ENCODE measurements around the gene TULP3. TPM values are rescaled to one million over a fixed set of nuclear protein-coding genes. Genes with fewer than 3 reads are reported as not detected.

Gene TULP3
- total and polyA plus RNA-seq, 2 of the 8 experiments (the other 6 are each of a cell fraction or from before 2014, with no cell fraction given): 18.4 to 21.2 TPM

DNA sequence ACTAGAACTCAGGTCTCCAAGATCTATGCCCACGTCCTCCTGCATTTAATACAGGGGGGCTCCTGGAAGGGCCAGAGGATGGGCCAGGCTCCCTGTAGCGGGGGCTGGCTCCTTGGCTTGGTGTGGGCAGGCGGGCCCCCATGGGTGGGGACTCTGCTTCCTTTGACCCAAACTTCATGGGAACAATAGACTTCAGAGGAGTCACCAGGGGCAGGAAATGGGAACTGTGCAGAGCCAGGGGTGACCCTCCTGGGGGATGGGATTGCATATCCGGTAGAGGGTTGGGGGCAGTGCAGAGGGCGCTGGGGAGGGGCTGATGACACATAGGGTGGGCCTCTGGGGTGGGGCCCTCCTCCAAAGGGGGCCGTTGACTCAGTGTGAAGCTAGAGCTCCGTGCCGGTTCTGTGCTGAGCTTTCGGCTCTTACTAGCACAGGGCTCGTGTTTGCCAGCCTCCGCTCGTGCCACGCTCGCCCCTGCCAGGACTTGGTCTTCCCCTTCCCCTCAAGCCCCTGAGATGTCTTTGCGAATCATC, 73.1 kb downstream of the TULP3 start:
- H2BK15ac ChIP-seq (ENCODE audit: low read length): peak overlapping the region; percentile 99
- peak overlapping the region; percentile 71 to 99 for H3K4me2 ChIP-seq (ENCODE audit: insufficient read depth in 1 of 2, low read depth in 2 of 2, low read length in 2 of 2)
- H4K91ac ChIP-seq (replicated peaks; ENCODE audit: insufficient read length, low read length): peak overlapping the region; percentile 98
- FAIRE-seq (no peak), DNase-seq (ENCODE audit: low read depth in 1 of 2, low spot score in 2 of 2) (peak; percentile 69 to 78)
- H3K4ac ChIP-seq (replicated peaks; ENCODE audit: insufficient read length, low read depth, low read length): peak overlapping the region; percentile 98
- peak overlapping the region; percentile 100 for H2BK5ac ChIP-seq (ENCODE audit: low read depth, low read length)
- H4K5ac ChIP-seq (ENCODE audit: insufficient read length, low read depth, low read length): peak overlapping the region; percentile 94
- H3K23me2 ChIP-seq (ENCODE audit: low read depth, low read length): peaks cover 21% of the 10 kb centered on the region
- H3K14ac ChIP-seq (ENCODE audit: insufficient read length): no peak overlapping the region
- H3K23ac ChIP-seq (ENCODE audit: insufficient read length): no peak overlapping the region
- peak overlapping the region in 3 of 4 experiments; percentile 23 to 49 (median 34); a peak in 6 of 8 replicates for H3K4me3 ChIP-seq (ENCODE audit: extremely low read depth in 1 of 4, insufficient read depth in 2 of 4, low read depth in 3 of 4, low read length in 4 of 4)
- ChIA-PET CTCF (ENCODE audit: partially characterized antibody) (interaction anchor here (0.7 to 1.9 kb wide), 13 partner anchors 10 to 118 kb away, joined by 3 to 7 read pairs (median 4); no protein-coding TSS in a partner anchor), POLR2A (ENCODE audit: partially characterized antibody) (interaction anchor here (0.7 to 6.1 kb wide), 26 partner anchors 10 to 169 kb away, joined by 3 to 37 read pairs (median 4); partner anchors contain the start of genes FKBP4 and TULP3)
- H2AFZ ChIP-seq (ENCODE audit: low read length): no peak overlapping the region
- peaks cover 5 to 12% of the 10 kb centered on the region in 2 experiments for H4K20me1 ChIP-seq (replicated peaks in 1 of 2; ENCODE audit: control insufficient read depth in 1 of 2, insufficient read depth in 2 of 2, low read length in 2 of 2)
- no peak overlapping the region for H4K8ac ChIP-seq (ENCODE audit: extremely low read depth, insufficient read depth, low read length)
- 18% methylated on average over 11 of the region's 15 CpGs; no CpG with 5 or more reads in 1 of the 2 experiments for WGBS, 2 experiments (ENCODE audit: extremely low coverage in 1 of 2, insufficient coverage in 1 of 2, insufficient read length in 1 of 2, insufficient replicate concordance in 2 of 2, low coverage in 1 of 2, low lambda C conversion rate in 2 of 2, missing lambda C conversion rate in 1 of 2)
- peaks cover 0 to 6% (median 3%) of the 10 kb centered on the region in 4 experiments; a peak in 3 of 7 replicates for H3K27me3 ChIP-seq (replicated peaks in 1 of 4; ENCODE audit: control insufficient read depth in 3 of 4, extremely low read depth in 1 of 4, insufficient read depth in 3 of 4, low read length in 3 of 4)
- TF ChIP-seq POLR2A (IDR thresholded peaks at IDR 0.05; ENCODE audit: control extremely low read depth in 1 of 2, low read depth in 2 of 2, low read length in 2 of 2) (peak in 1 of 2 experiments; percentile 51; a peak in 1 of 3 replicates), ASH2L (IDR thresholded peaks at IDR 0.05; ENCODE audit: low read length) (peak; percentile 41), SP1 (IDR thresholded peaks at IDR 0.05; ENCODE audit: low read depth, low read length) (peak; percentile 51; the same call in 1 of the 2 replicates), RAD21 (IDR thresholded peaks at IDR 0.05 in 1 of 2, conservative IDR thresholded peaks at IDR 0.05 in 1 of 2; ENCODE audit: low read depth in 2 of 2, low read length in 2 of 2) (no peak), KDM1A (IDR thresholded peaks at IDR 0.05; ENCODE audit: borderline replicate concordance, low read length) (no peak), POLR2AphosphoS5 (IDR thresholded peaks at IDR 0.05; ENCODE audit: low read depth, low read length) (peak; percentile 30; the same call in 1 of the 2 replicates)
- peak overlapping the region; percentile 100 for H3K18ac ChIP-seq (ENCODE audit: extremely low read depth, low read length)
- H2BK20ac ChIP-seq (ENCODE audit: low read length): peak overlapping the region; percentile 93; the same call in 1 of the 2 replicates
- peak overlapping the region; percentile 88 for H3K56ac ChIP-seq (replicated peaks; ENCODE audit: insufficient read length, low read depth, low read length)
- H2BK12ac ChIP-seq (ENCODE audit: low read depth, low read length): peak overlapping the region; percentile 100; the same call in 1 of the 2 replicates
- H2AK5ac ChIP-seq (ENCODE audit: low read depth, low read length): peak overlapping the region; percentile 99; the same call in 1 of the 2 replicates
- H3K36me3 ChIP-seq (ENCODE audit: control insufficient read depth in 2 of 4, insufficient read depth in 4 of 4, low read length in 3 of 4): peaks cover 0 to 6% (median 0%) of the 10 kb centered on the region in 4 experiments; a peak in 1 of 8 replicates
- no peaks in the 10 kb centered on the region for H3K9me3 ChIP-seq (ENCODE audit: insufficient read depth in 2 of 2, low read depth in 1 of 2, low read length in 1 of 2)
- peaks cover 5 to 37% (median 19%) of the 10 kb centered on the region in 4 experiments for H3K4me1 ChIP-seq (replicated peaks in 1 of 4; ENCODE audit: control insufficient read depth in 3 of 4, insufficient read depth in 4 of 4, low read length in 3 of 4)
- peak overlapping the region in 1 of 4 experiments; percentile 3; a peak in 3 of 7 replicates for H3K9ac ChIP-seq (replicated peaks in 1 of 4; ENCODE audit: extremely low read depth in 1 of 4, low read depth in 3 of 4, low read length in 3 of 4)
- H2BK120ac ChIP-seq (replicated peaks; ENCODE audit: low read depth, low read length): peak overlapping the region; percentile 95
- H3K27ac ChIP-seq (ENCODE audit: low read depth, low read length): peak overlapping the region; percentile 85
- H3K79me1 ChIP-seq (ENCODE audit: low read depth, low read length): peaks cover 10% of the 10 kb centered on the region
- peaks cover 32 to 88% of the 10 kb centered on the region in 2 experiments for H3K79me2 ChIP-seq (ENCODE audit: control insufficient read depth in 1 of 2, insufficient read depth in 2 of 2, low read length in 2 of 2)
